ENCODE data around the gene CTNNB1. TPM values are rescaled to one million over a fixed set of nuclear protein-coding genes. Genes with fewer than 3 reads are reported as not detected.

CTNNB1 gene
- total RNA-seq, 2 donors from 2014 or later, result 405 to 467 TPM

DNA sequence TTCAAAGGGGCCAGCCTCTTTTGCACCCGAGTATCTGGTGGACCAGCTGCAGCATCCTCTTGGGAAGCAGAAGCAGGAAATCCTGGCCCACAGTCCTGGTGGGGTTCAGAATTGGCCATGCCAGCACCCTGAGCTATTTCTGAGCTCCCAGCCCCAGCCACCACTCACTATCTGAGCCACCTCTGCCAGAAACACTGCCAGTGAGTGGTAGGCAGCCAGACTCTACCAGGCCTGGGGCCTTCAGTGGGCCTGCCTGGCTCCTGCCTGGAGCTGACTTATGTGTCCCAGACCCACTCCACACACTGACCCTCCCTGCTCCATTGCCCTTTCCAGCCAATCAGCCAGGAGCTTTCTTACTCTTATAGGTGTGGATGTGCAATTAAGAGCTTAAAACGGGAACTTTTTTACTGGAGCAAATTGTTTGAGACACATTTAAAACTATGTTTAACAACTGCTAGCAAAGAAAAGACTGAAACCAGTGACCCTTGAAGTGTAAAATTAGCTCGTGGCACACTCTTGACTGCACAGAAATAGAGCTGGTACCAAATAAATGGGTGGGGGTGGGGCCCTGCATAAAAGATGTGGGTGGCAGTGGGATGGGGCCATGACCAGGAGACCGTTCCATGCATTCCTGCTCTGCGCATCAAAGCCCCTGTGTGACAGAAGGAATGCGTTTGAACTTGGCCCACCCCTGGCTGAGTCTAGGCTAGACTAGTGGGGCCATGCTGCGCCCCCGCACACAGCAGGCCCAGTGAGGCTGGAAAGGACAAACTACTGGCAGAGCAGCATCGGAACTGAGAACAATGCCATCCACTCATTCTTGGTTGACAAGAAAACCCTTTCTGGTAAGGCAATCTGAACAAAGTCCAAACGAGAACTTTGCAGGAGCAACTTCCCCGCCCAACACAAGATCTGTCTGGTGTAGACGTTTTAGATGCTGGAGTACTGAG lies 48.0 kb downstream of the CTNNB1 start:
- DNase-seq (ENCODE audit: low spot score), result no peak

DNA sequence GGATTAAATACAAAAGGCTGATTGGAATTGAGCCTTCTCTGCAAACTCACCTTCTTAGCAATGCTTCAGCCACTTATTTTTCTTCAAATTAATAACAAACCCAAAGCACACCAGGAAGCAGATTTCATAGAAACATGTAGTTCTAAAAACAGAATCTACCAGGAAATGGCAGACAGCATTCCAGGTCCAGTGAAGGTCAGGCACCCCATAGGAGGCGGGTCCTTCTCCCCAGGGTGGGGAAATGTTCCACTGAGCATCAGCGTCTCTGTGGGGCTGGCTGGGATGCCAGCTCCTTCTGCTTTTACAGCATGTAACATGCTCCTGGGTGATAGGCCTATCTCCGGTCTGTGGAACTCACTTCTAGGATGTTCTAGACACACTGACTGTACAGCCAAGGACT lies 49.2 kb downstream of the CTNNB1 start:
- no peak for TF ChIP-seq POLR2A (IDR thresholded peaks at IDR 0.05)
- no peak for TF ChIP-seq POLR2AphosphoS5 (IDR thresholded peaks at IDR 0.05)
- TF ChIP-seq, protein P1, sequence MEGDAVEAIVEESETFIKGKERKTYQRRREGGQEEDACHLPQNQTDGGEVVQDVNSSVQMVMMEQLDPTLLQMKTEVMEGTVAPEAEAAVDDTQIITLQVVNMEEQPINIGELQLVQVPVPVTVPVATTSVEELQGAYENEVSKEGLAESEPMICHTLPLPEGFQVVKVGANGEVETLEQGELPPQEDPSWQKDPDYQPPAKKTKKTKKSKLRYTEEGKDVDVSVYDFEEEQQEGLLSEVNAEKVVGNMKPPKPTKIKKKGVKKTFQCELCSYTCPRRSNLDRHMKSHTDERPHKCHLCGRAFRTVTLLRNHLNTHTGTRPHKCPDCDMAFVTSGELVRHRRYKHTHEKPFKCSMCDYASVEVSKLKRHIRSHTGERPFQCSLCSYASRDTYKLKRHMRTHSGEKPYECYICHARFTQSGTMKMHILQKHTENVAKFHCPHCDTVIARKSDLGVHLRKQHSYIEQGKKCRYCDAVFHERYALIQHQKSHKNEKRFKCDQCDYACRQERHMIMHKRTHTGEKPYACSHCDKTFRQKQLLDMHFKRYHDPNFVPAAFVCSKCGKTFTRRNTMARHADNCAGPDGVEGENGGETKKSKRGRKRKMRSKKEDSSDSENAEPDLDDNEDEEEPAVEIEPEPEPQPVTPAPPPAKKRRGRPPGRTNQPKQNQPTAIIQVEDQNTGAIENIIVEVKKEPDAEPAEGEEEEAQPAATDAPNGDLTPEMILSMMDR (IDR thresholded peaks at IDR 0.05), result no peak
- Histone ChIP-seq H3K9me3 (no peaks in the 10 kb centered on the region), H3K4me1 (replicated peaks) (no peaks in the 10 kb centered on the region), H3K36me3 (no peaks in the 10 kb centered on the region), H3K27ac (no peak overlapping the region), H3K4me3 (no peak overlapping the region), H3K27me3 (replicated peaks; ENCODE audit: insufficient read depth) (no peaks in the 10 kb centered on the region)
- DNase-seq (ENCODE audit: low spot score), result no peak
- intact Hi-C loops (cut with DNase I), result no loop called here
- 81% methylated on average over 3 of the region's 3 CpGs for WGBS

More for the DNA sequence above, 48.0 kb downstream of the CTNNB1 start:
- Histone ChIP-seq H3K27ac (no peak overlapping the region), H3K9me3 (no peaks in the 10 kb centered on the region), H3K4me1 (replicated peaks) (no peaks in the 10 kb centered on the region), H3K4me3 (no peak overlapping the region), H3K27me3 (replicated peaks; ENCODE audit: insufficient read depth) (no peaks in the 10 kb centered on the region), H3K36me3 (no peaks in the 10 kb centered on the region)
- intact Hi-C loops (cut with DNase I), result no loop called here
- no peak for TF ChIP-seq POLR2AphosphoS5 (IDR thresholded peaks at IDR 0.05)
- TF ChIP-seq, protein P1 (IDR thresholded peaks at IDR 0.05), result no peak
- TF ChIP-seq POLR2A (IDR thresholded peaks at IDR 0.05), result no peak
- 58% methylated on average over 12 of the region's 12 CpGs for WGBS

DNA sequence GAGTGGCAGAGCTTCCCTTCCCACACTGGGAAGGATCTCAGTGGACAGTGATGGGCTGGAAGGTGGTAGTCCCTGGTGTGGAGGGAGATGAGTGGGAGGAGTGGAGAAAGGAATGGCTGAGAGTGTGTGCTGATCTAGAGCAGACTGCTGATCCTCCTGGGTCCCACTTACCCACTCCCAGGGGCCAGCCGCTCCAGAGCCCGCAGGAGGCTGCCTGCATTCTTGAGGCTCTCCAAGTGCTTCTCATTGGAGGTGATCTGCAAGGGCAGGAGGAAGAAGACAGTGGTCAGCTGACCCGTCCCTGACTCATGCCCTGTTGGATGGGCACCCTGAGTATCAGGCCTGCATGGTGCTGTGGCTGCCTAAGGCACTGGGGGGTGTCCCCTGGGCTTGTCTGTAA lies 50.0 kb downstream of the CTNNB1 start:
- H3K4me1 ChIP-seq (replicated peaks), result no peaks in the 10 kb centered on the region
- H3K36me3 ChIP-seq, result no peaks in the 10 kb centered on the region
- H3K27ac ChIP-seq, result no peak overlapping the region
- no peaks in the 10 kb centered on the region for H3K27me3 ChIP-seq (replicated peaks; ENCODE audit: insufficient read depth)
- no peak for TF ChIP-seq POLR2AphosphoS5 (IDR thresholded peaks at IDR 0.05)
- TF ChIP-seq, protein P1 (IDR thresholded peaks at IDR 0.05), result no peak
- no peak for TF ChIP-seq POLR2A (IDR thresholded peaks at IDR 0.05)
- no peak for DNase-seq (ENCODE audit: low spot score)
- no peaks in the 10 kb centered on the region for H3K9me3 ChIP-seq
- 97% methylated on average over 3 of the region's 3 CpGs for WGBS
- intact Hi-C loops (cut with DNase I), result no loop called here
- no peak overlapping the region for H3K4me3 ChIP-seq

DNA sequence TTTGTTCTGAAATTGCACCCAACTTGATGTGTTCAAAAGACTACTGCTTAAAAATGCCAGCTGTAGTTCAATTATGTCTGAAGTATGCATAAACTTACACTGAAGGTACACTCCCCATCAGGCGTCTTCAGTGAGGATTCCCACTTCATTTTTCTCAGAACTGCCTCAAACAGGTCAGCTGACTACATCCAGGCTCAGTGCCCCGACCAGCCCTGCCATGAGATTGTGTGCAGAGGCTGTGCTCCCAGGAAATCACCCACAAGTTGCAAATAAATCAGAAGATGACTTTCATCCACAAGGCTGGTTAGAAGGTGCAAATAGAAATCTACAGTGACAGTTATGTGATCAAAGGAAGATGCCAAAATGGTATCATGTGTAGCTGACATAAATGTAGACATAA lies 51.5 kb downstream of the CTNNB1 start:
- intact Hi-C loops (cut with DNase I), result no loop called here
- TF ChIP-seq, protein P1 (IDR thresholded peaks at IDR 0.05), result no peak
- TF ChIP-seq POLR2AphosphoS5 (IDR thresholded peaks at IDR 0.05), result no peak
- no peak for TF ChIP-seq POLR2A (IDR thresholded peaks at IDR 0.05)
- Histone ChIP-seq H3K4me3 (no peak overlapping the region), H3K4me1 (replicated peaks) (no peaks in the 10 kb centered on the region), H3K27me3 (replicated peaks; ENCODE audit: insufficient read depth) (no peaks in the 10 kb centered on the region), H3K27ac (no peak overlapping the region), H3K36me3 (no peaks in the 10 kb centered on the region), H3K9me3 (no peaks in the 10 kb centered on the region)
- 65% methylated on average over 2 of the region's 2 CpGs for WGBS
- no peak for DNase-seq (ENCODE audit: low spot score)

DNA sequence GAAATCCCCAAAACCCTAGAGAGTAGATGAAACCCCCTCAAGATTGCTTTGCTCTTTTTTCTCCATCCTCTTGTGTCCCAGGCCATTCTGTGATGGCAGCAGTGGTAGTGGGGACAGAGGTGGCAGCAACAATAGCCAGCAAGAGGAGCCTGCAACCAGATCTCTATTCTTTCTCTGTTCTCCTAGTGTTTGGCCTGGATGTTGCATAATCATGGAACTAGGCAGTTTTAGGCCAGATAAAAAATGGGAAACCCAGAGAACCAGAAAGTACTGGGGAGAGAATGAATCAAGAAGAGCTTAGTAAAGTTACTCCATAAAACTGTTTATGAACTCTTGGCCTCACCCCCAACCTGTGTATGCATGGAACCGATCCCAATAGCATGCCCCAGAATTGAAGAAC lies 52.3 kb downstream of the CTNNB1 start:
- no peaks in the 10 kb centered on the region for H3K36me3 ChIP-seq
- DNase-seq (ENCODE audit: low spot score), result no peak
- no peaks in the 10 kb centered on the region for H3K4me1 ChIP-seq (replicated peaks)
- H3K27me3 ChIP-seq (replicated peaks; ENCODE audit: insufficient read depth), result no peaks in the 10 kb centered on the region
- no peak overlapping the region for H3K4me3 ChIP-seq
- TF ChIP-seq POLR2A (IDR thresholded peaks at IDR 0.05) (no peak), POLR2AphosphoS5 (IDR thresholded peaks at IDR 0.05) (no peak)
- TF ChIP-seq, protein P1 (IDR thresholded peaks at IDR 0.05), result no peak
- no peak overlapping the region for H3K27ac ChIP-seq
- H3K9me3 ChIP-seq, result no peaks in the 10 kb centered on the region
- WGBS, result 89% methylated on average over 1 of the region's 1 CpG
- intact Hi-C loops (cut with DNase I), result no loop called here

Data from prostate gland (tissue), 2 donors.